K562 (cell line): ENCODE data around the gene MGST3. TPM values are rescaled to one million over a fixed set of nuclear protein-coding genes. Genes with fewer than 3 reads are reported as not detected.

Source experiments
- BRD9 ChIP-seq: fragments of 450-650 bp; IDR thresholded peaks from 2 replicates; pipeline ENCODE4 v1.6.1; 2018; ENCODE audit warnings: low read depth; ENCODE audit not compliant: partially characterized antibody
- CCAR2 ChIP-seq: fragments of 200-400 bp; formaldehyde crosslinking; IDR thresholded peaks from 2 replicates; pipeline ENCODE4 v1.6.1; 2017; ENCODE audit warnings: mild to moderate bottlenecking, low read depth, low read length
- CCNT2 ChIP-seq: IDR thresholded peaks from 2 replicates; pipeline ENCODE4 v1.6.1; 2011; ENCODE audit warnings: borderline replicate concordance, low read depth, mild to moderate bottlenecking, moderate library complexity, mixed read lengths, low read length; ENCODE audit not compliant: insufficient read length; ENCODE audit errors: extremely low read depth
- CREB1 ChIP-seq, 2 experiments: sonication (generic) in 1 of 2; formaldehyde crosslinking in 1 of 2; IDR thresholded peaks; 2 replicates each; pipeline versions ENCODE4 v1.6.1 to v1.8.0; 2012 to 2022; ENCODE audit warnings: inconsistent platforms in 1 of 2, mild to moderate bottlenecking in 1 of 2, missing genetic modification reagents in 1 of 2, moderate library complexity in 1 of 2
- KAT7 ChIP-seq: sonication (generic); formaldehyde crosslinking; IDR thresholded peaks from 2 replicates; pipeline ENCODE4 v1.8.0; 2022; ENCODE audit warnings: missing genetic modification reagents, mild to moderate bottlenecking, borderline replicate concordance
- NFRKB ChIP-seq: fragments of 450-650 bp; IDR thresholded peaks from 2 replicates; pipeline ENCODE4 v1.6.1; 2016; ENCODE audit warnings: low read depth
- NKRF ChIP-seq: fragments of 450-650 bp; IDR thresholded peaks from 2 replicates; pipeline ENCODE4 v1.6.1; 2016; ENCODE audit warnings: borderline replicate concordance
- OTX1 ChIP-seq: fragments of 450-650 bp; formaldehyde crosslinking; IDR thresholded peaks from 2 replicates; pipeline ENCODE4 v1.4.0; 2022; ENCODE audit warnings: mild to moderate bottlenecking
- PATZ1 ChIP-seq: fragments of 250-450 bp; sonication (Bioruptor Pico); IDR thresholded peaks from 2 replicates; pipeline ENCODE4 v1.5.0; 2020; ENCODE audit warnings: mild to moderate bottlenecking, borderline replicate concordance
- PRDM10 ChIP-seq: fragments of 450-650 bp; IDR thresholded peaks from 2 replicates; pipeline ENCODE4 v1.6.1; 2018; ENCODE audit not compliant: partially characterized antibody
- SPI1 ChIP-seq: IDR thresholded peaks from 2 replicates; pipeline ENCODE4 v1.6.1; 2011; ENCODE audit warnings: low read depth, low read length, control low read depth, borderline replicate concordance
- U2AF1 ChIP-seq: fragments of 200-400 bp; formaldehyde crosslinking; optimal IDR thresholded peaks from 2 replicates; pipeline ENCODE3; 2017; ENCODE audit warnings: mild to moderate bottlenecking, low read depth, low read length, moderate library complexity
- ZNF23 ChIP-seq: fragments of 250-450 bp; sonication (Bioruptor Pico); IDR thresholded peaks from 2 replicates; pipeline ENCODE4 v1.4.0; 2020; ENCODE audit warnings: mild to moderate bottlenecking
- ZNF699 ChIP-seq: fragments of 250-450 bp; sonication (Bioruptor Pico); IDR thresholded peaks from 2 replicates; pipeline ENCODE4 v1.8.0; 2021; ENCODE audit warnings: mild to moderate bottlenecking, moderate library complexity; ENCODE audit not compliant: insufficient replicate concordance
- polyA plus RNA-seq, 8 experiments: library from polyadenylated mRNA; depleted of rRNA in 4 of 8; stranded (reverse) in 5 of 8; unstranded in 3 of 8; fragments of >200 nt; fragmentation: Nextera tagmentation in 2 of 8; fragmentation: Illumina TruSeq in 1 of 8; extraction: Ambion mirVana in 2 of 8; extraction: Trizol in 1 of 8; gene quantifications; 2 replicates each; pipeline versions ENCODE4 v1.2.1 to v1.2.3, GENCODE V29; 2011 to 2014; ENCODE audit warnings: inconsistent platforms in 1 of 8, missing spikeins in 1 of 8
- total RNA-seq, 7 experiments: library from RNA; depleted of rRNA in 6 of 7; stranded (reverse); fragments of >200 nt in 6 of 7; fragmentation: Illumina TruSeq in 2 of 7; extraction: Trizol in 2 of 7; gene quantifications; 2 replicates each; pipeline versions ENCODE4 v1.2.1 to v1.2.3, GENCODE V29; 2011 to 2021; ENCODE audit warnings: low replicate concordance in 1 of 7
- TF ChIP-seq, protein P1 (sequence below): fragments of 450-650 bp; IDR thresholded peaks from 2 replicates; pipeline ENCODE4 v1.6.1; 2017; ENCODE audit warnings: antibody characterized with exemption
- TF ChIP-seq, protein P2 (sequence below): IDR thresholded peaks from 2 replicates; pipeline ENCODE4 v1.6.1; 2016; ENCODE audit warnings: missing genetic modification characterization, missing compliant biosample characterization

Gene MGST3
- total and polyA plus RNA-seq, 9 of the 15 experiments (the other 6 are each of a cell fraction or from before 2014, with no cell fraction given) = 70.7 to 287 (median 105) TPM

GRCh38 chr1:165598676-165599059, 32.4 kb upstream of the MGST3 start (continued):
- no peak for TF ChIP-seq PRDM10
- 0 out of 2 replicates have a peak, but pooled peaks have one; percentile 13 for TF ChIP-seq KAT7 (CRISPR knock-in tag)
- TF ChIP-seq, protein P1, sequence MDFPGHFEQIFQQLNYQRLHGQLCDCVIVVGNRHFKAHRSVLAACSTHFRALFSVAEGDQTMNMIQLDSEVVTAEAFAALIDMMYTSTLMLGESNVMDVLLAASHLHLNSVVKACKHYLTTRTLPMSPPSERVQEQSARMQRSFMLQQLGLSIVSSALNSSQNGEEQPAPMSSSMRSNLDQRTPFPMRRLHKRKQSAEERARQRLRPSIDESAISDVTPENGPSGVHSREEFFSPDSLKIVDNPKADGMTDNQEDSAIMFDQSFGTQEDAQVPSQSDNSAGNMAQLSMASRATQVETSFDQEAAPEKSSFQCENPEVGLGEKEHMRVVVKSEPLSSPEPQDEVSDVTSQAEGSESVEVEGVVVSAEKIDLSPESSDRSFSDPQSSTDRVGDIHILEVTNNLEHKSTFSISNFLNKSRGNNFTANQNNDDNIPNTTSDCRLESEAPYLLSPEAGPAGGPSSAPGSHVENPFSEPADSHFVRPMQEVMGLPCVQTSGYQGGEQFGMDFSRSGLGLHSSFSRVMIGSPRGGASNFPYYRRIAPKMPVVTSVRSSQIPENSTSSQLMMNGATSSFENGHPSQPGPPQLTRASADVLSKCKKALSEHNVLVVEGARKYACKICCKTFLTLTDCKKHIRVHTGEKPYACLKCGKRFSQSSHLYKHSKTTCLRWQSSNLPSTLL = 0 out of 2 replicates have a peak, but pooled peaks have one; percentile 10
- TF ChIP-seq, protein P2, sequence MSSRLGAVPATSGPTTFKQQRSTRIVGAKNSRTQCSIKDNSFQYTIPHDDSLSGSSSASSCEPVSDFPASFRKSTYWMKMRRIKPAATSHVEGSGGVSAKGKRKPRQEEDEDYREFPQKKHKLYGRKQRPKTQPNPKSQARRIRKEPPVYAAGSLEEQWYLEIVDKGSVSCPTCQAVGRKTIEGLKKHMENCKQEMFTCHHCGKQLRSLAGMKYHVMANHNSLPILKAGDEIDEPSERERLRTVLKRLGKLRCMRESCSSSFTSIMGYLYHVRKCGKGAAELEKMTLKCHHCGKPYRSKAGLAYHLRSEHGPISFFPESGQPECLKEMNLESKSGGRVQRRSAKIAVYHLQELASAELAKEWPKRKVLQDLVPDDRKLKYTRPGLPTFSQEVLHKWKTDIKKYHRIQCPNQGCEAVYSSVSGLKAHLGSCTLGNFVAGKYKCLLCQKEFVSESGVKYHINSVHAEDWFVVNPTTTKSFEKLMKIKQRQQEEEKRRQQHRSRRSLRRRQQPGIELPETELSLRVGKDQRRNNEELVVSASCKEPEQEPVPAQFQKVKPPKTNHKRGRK (tag) = peak; percentile 83
- no peak for TF ChIP-seq CCAR2
- no peak for TF ChIP-seq ZNF23
- 0 out of 2 replicates have a peak, but pooled peaks have one; percentile 32 for TF ChIP-seq NKRF
- no peak for TF ChIP-seq CCNT2
- TF ChIP-seq ZNF699 = no peak
- no peak for TF ChIP-seq U2AF1
- no peak for TF ChIP-seq PATZ1 (CRISPR knock-in tag)
- no peak for TF ChIP-seq SPI1
- TF ChIP-seq NFRKB = 0 out of 2 replicates have a peak, but pooled peaks have one; percentile 39
- no peak for TF ChIP-seq CREB1 (IDR thresholded peaks at IDR 0.05)
- TF ChIP-seq CREB1 (CRISPR knock-in tag; IDR thresholded peaks at IDR 0.05) = no peak
- no peak for TF ChIP-seq BRD9
- TF ChIP-seq OTX1 (CRISPR knock-in tag) = 0 out of 2 replicates have a peak, but pooled peaks have one; percentile 40
